OCI-LY1 (cell line): ENCODE results near the gene STX8.

Experiments
- EZH2 ChIP-seq: fragments of 200-600 bp; sonication (generic), shearing (Covaris generic); IDR thresholded peaks from 2 replicates; pipeline ENCODE4 v1.8.0; 2017; ENCODE audit warnings: borderline replicate concordance, mixed run types, mild to moderate bottlenecking, antibody characterized with exemption, low read length, moderate library complexity, mixed read lengths
- TF ChIP-seq, protein P1 (sequence below): fragments of 200-600 bp; sonication (generic), shearing (Covaris generic); IDR thresholded peaks from 2 replicates; pipeline ENCODE4 v1.5.1; 2017; ENCODE audit warnings: mild to moderate bottlenecking, antibody characterized with exemption, low read length, moderate library complexity, mixed read lengths

DNA sequence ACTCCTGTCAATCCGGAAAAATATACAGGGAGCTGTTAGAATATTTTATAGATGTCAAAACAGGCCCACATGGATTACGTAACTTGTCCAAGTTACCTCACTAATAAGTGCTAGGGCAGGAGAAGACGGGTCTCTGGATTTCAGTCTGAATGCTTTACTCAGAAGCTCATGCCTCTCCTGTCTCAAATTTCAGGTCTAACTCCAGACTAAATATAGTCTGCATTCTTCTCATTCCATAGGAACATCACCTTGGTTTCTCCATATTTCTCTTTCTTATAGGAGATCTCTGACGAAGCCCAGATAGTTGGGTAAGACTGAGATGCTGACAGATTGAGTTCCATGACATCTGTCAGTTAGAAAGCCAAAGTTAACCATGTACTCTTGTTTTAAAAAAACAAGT is 174.2 kb downstream of the STX8 start:
- TF ChIP-seq, protein P1, sequence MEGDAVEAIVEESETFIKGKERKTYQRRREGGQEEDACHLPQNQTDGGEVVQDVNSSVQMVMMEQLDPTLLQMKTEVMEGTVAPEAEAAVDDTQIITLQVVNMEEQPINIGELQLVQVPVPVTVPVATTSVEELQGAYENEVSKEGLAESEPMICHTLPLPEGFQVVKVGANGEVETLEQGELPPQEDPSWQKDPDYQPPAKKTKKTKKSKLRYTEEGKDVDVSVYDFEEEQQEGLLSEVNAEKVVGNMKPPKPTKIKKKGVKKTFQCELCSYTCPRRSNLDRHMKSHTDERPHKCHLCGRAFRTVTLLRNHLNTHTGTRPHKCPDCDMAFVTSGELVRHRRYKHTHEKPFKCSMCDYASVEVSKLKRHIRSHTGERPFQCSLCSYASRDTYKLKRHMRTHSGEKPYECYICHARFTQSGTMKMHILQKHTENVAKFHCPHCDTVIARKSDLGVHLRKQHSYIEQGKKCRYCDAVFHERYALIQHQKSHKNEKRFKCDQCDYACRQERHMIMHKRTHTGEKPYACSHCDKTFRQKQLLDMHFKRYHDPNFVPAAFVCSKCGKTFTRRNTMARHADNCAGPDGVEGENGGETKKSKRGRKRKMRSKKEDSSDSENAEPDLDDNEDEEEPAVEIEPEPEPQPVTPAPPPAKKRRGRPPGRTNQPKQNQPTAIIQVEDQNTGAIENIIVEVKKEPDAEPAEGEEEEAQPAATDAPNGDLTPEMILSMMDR, result no peak
- TF ChIP-seq EZH2, result no peak
